Neural cell (in vitro differentiated cells): ENCODE results near the gene B4GALT5. TPM values are rescaled to one million over a fixed set of nuclear protein-coding genes. Genes with fewer than 3 reads are reported as not detected.

Source experiments
- H2AFZ ChIP-seq: fragments of 200-600, 300-800 bp; sonication (generic), shearing (Covaris generic); 2 replicates; pipeline ENCODE4 v1.6.0; 2014; ENCODE audit warnings: low read depth, mild to moderate bottlenecking, antibody characterized with exemption, low read length, moderate library complexity
- H3F3A ChIP-seq: fragments of 200-600 bp; shearing (Covaris generic); 2 replicates; pipeline ENCODE4 v1.6.1; 2016; ENCODE audit warnings: mild to moderate bottlenecking, moderate library complexity, mixed read lengths, antibody characterized with exemption, low read length; ENCODE audit not compliant: insufficient read depth, poor library complexity, severe bottlenecking
- H3K27ac ChIP-seq: fragments of 200-600, 300-800 bp; sonication (generic), shearing (Covaris generic); 2 replicates; pipeline ENCODE4 v1.5.1; 2014; ENCODE audit warnings: mild to moderate bottlenecking, low read length, moderate library complexity
- H3K27me3 ChIP-seq: fragments of 300-800, 200-600 bp; sonication (generic), shearing (Covaris generic); 2 replicates; pipeline ENCODE4 v1.6.0; 2014; ENCODE audit warnings: mild to moderate bottlenecking, low read depth, low read length, moderate library complexity; ENCODE audit not compliant: insufficient read depth
- H3K36me3 ChIP-seq: fragments of 300-800, 200-600 bp; sonication (generic), shearing (Covaris generic); 2 replicates; pipeline ENCODE4 v1.5.1; 2014; ENCODE audit warnings: mild to moderate bottlenecking, antibody characterized with exemption, low read length, moderate library complexity; ENCODE audit not compliant: insufficient read depth
- H3K4me2 ChIP-seq: fragments of 300-800, 200-600 bp; sonication (generic), shearing (Covaris generic); 2 replicates; pipeline ENCODE4 v1.6.0; 2014; ENCODE audit warnings: mild to moderate bottlenecking, low read length
- H3K4me3 ChIP-seq: fragments of 300-800, 200-600 bp; sonication (generic), shearing (Covaris generic); 2 replicates; pipeline ENCODE4 v1.5.1; 2014; ENCODE audit warnings: mild to moderate bottlenecking, low read length, moderate library complexity
- H3K79me2 ChIP-seq: fragments of 200-600 bp; shearing (Covaris generic); replicated peaks from 2 replicates; pipeline ENCODE4 v1.6.0; 2014; ENCODE audit warnings: mild to moderate bottlenecking, low read length, moderate library complexity; ENCODE audit not compliant: insufficient read depth
- H3K9ac ChIP-seq: fragments of 300-800, 200-600 bp; sonication (generic), shearing (Covaris generic); 2 replicates; pipeline ENCODE4 v1.6.1; 2016; ENCODE audit warnings: mild to moderate bottlenecking, low read length, mixed read lengths
- H3K9me2 ChIP-seq: fragments of 200-600 bp; shearing (Covaris generic); 2 replicates; pipeline ENCODE4 v1.6.1; 2016; ENCODE audit warnings: mild to moderate bottlenecking, low read length, mixed read lengths; ENCODE audit not compliant: insufficient read depth
- H3K9me3 ChIP-seq: fragments of 200-600, 300-800 bp; sonication (generic), shearing (Covaris generic); 2 replicates; pipeline ENCODE4 v1.6.1; 2016; ENCODE audit warnings: mild to moderate bottlenecking, mixed run types, low read length, moderate library complexity, mixed read lengths
- H4K20me1 ChIP-seq: fragments of 200-600 bp; shearing (Covaris generic); 2 replicates; pipeline ENCODE4 v1.6.1; 2016; ENCODE audit warnings: mild to moderate bottlenecking, mixed run types; ENCODE audit not compliant: insufficient read depth
- EP300 ChIP-seq: fragments of 450-650 bp; conservative IDR thresholded peaks from 2 replicates; pipeline ENCODE4 v1.6.1; 2014; ENCODE audit warnings: antibody characterized with exemption, mild to moderate bottlenecking, moderate library complexity; ENCODE audit not compliant: poor library complexity, severe bottlenecking
- EZH2 ChIP-seq: fragments of 200-600, 300-800 bp; shearing (Covaris generic), sonication (generic); IDR thresholded peaks from 2 replicates; pipeline ENCODE4 v1.6.1; 2014; ENCODE audit warnings: antibody characterized with exemption, low read length, borderline replicate concordance, mild to moderate bottlenecking; ENCODE audit not compliant: insufficient read depth, poor library complexity, severe bottlenecking
- POLR2AphosphoS5 ChIP-seq: IDR thresholded peaks from 2 replicates; pipeline ENCODE4 v1.6.1; 2012
- RAD21 ChIP-seq: fragments of 450-650 bp; conservative IDR thresholded peaks from 2 replicates; pipeline ENCODE4 v1.6.1; 2014; ENCODE audit warnings: antibody characterized with exemption, mild to moderate bottlenecking, moderate library complexity
- SMC3 ChIP-seq: fragments of 450-650 bp; conservative IDR thresholded peaks from 2 replicates; pipeline ENCODE4 v1.6.1; 2014; ENCODE audit warnings: antibody characterized with exemption, mild to moderate bottlenecking, moderate library complexity; ENCODE audit not compliant: poor library complexity
- TAF1 ChIP-seq: IDR thresholded peaks from 2 replicates; pipeline ENCODE4 v1.6.1; 2012; ENCODE audit warnings: low read depth
- polyA plus RNA-seq: library from polyadenylated mRNA; depleted of rRNA; stranded (reverse); fragments of >200 nt; gene quantifications from 2 replicates; pipeline ENCODE4 v1.2.3, GENCODE V29; 2014
- TF ChIP-seq, protein P1 (sequence below): fragments of 450-650 bp; IDR thresholded peaks from 2 replicates; pipeline ENCODE4 v1.5.1; 2014; ENCODE audit warnings: antibody characterized with exemption, mild to moderate bottlenecking, moderate library complexity; ENCODE audit not compliant: poor library complexity, severe bottlenecking
- TF ChIP-seq, protein P2 (sequence below): IDR thresholded peaks from 2 replicates; pipeline ENCODE4 v1.6.1; 2012; ENCODE audit warnings: borderline replicate concordance

Gene B4GALT5
- polyA plus RNA-seq, 1 donor from 2014 or later = 34.7 TPM

DNA sequence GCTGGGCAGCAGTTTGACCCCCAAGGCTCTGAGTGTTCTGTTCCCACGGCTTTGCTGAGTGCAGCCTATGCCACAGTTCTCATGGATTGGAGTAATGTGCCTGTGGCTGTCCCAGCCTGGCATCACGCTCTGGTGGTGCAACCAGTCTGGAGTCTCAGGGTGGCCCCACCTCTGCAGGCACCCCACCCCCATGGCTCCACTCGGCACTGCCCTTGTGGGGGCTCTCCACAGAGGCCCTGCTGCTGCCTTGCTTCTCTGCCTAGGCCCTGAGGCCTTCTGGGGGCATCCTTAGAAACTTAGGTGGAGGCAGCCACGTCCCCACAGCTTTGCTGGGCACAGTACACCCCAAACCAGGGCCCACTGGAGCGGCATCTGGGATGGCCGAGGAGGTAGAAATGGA is 25.4 kb upstream of the B4GALT5 start:
- Histone ChIP-seq H3F3A (no peaks in the 10 kb centered on the region), H3K27me3 (no peaks in the 10 kb centered on the region), H3K4me2 (no peak overlapping the region), H3K9me2 (no peaks in the 10 kb centered on the region), H3K36me3 (no peaks in the 10 kb centered on the region), H2AFZ (no peak overlapping the region), H3K27ac (no peak overlapping the region), H3K9me3 (no peaks in the 10 kb centered on the region), H3K4me3 (no peak overlapping the region), H4K20me1 (no peaks in the 10 kb centered on the region), H3K79me2 (no peaks in the 10 kb centered on the region), H3K9ac (no peak overlapping the region)
- TF ChIP-seq EP300 (no peak), POLR2AphosphoS5 (no peak)
- TF ChIP-seq, protein P1, sequence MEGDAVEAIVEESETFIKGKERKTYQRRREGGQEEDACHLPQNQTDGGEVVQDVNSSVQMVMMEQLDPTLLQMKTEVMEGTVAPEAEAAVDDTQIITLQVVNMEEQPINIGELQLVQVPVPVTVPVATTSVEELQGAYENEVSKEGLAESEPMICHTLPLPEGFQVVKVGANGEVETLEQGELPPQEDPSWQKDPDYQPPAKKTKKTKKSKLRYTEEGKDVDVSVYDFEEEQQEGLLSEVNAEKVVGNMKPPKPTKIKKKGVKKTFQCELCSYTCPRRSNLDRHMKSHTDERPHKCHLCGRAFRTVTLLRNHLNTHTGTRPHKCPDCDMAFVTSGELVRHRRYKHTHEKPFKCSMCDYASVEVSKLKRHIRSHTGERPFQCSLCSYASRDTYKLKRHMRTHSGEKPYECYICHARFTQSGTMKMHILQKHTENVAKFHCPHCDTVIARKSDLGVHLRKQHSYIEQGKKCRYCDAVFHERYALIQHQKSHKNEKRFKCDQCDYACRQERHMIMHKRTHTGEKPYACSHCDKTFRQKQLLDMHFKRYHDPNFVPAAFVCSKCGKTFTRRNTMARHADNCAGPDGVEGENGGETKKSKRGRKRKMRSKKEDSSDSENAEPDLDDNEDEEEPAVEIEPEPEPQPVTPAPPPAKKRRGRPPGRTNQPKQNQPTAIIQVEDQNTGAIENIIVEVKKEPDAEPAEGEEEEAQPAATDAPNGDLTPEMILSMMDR = no peak

DNA sequence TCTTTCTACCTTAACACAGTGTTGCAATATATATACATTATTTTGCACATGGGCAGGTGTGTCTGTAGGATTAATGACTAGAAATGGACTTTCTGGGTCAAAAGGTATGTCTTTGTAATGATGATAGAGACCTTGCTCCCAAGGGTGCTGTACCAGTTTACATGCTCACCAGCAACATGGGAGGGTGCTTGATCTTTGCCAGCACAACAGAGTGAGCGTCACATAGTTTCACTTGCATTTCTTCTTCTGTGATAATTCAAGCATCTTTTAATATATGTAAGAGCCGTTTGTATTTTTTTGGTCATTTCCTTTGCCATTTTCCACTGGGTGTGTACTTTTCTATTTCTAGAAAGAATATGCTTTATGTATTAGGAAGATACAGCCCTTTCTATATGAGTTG is 23.6 kb upstream of the B4GALT5 start:
- no peaks in the 10 kb centered on the region for H3K27me3 ChIP-seq
- no peak overlapping the region for H2AFZ ChIP-seq

More for the DNA sequence above, 23.6 kb upstream of the B4GALT5 start:
- H3K27ac ChIP-seq = no peak overlapping the region
- H3K4me2 ChIP-seq = no peak overlapping the region
- H3F3A ChIP-seq = no peaks in the 10 kb centered on the region
- H4K20me1 ChIP-seq = no peaks in the 10 kb centered on the region
- no peaks in the 10 kb centered on the region for H3K36me3 ChIP-seq
- H3K79me2 ChIP-seq = no peaks in the 10 kb centered on the region
- H3K9me2 ChIP-seq = no peaks in the 10 kb centered on the region
- H3K4me3 ChIP-seq = no peak overlapping the region
- TF ChIP-seq, protein P1 = no peak
- TF ChIP-seq SMC3 (no peak), EP300 (no peak), TAF1 (no peak), EZH2 (no peak), POLR2AphosphoS5 (no peak), RAD21 (no peak)
- TF ChIP-seq, protein P2, sequence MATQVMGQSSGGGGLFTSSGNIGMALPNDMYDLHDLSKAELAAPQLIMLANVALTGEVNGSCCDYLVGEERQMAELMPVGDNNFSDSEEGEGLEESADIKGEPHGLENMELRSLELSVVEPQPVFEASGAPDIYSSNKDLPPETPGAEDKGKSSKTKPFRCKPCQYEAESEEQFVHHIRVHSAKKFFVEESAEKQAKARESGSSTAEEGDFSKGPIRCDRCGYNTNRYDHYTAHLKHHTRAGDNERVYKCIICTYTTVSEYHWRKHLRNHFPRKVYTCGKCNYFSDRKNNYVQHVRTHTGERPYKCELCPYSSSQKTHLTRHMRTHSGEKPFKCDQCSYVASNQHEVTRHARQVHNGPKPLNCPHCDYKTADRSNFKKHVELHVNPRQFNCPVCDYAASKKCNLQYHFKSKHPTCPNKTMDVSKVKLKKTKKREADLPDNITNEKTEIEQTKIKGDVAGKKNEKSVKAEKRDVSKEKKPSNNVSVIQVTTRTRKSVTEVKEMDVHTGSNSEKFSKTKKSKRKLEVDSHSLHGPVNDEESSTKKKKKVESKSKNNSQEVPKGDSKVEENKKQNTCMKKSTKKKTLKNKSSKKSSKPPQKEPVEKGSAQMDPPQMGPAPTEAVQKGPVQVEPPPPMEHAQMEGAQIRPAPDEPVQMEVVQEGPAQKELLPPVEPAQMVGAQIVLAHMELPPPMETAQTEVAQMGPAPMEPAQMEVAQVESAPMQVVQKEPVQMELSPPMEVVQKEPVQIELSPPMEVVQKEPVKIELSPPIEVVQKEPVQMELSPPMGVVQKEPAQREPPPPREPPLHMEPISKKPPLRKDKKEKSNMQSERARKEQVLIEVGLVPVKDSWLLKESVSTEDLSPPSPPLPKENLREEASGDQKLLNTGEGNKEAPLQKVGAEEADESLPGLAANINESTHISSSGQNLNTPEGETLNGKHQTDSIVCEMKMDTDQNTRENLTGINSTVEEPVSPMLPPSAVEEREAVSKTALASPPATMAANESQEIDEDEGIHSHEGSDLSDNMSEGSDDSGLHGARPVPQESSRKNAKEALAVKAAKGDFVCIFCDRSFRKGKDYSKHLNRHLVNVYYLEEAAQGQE = no peak
- no peak overlapping the region for H3K9ac ChIP-seq
- H3K9me3 ChIP-seq = no peaks in the 10 kb centered on the region
